ENCODE data around the gene HERC2. TPM values are rescaled to one million over a fixed set of nuclear protein-coding genes. Genes with fewer than 3 reads are reported as not detected.

The HERC2 gene
- total RNA-seq, 2 experiments from 2014 or later = 30.2 to 33.7 TPM

DNA sequence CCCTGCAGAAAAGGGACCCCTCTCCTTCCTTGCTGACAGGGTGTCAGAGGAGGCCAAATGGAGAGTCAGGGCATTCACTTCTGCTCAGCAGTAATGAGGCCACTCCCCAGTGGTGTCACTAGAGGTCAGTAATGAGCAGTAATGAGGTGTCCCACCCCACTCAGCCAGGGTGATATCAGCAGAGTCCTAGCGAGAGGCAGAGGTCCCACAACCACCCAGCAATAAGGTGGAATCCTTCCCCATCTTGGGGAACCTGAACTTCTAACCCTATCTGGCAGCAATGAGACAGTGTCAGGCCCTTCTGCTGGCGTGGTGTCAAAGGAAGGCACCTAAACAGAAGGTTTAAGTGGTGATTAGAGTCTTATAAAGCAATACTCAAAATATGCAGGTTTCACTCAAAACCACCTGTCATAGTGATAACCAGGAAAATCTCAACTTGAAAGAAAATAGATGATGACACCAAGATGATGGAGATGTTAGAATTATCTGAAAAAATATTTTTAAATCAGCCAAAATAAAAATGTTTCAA lies 235.7 kb downstream of the HERC2 start:
- H3K4me1 Mint-ChIP-seq = peaks cover 11% of the 10 kb centered on the region
- ChIA-PET CTCF (no interaction called here), POLR2A (no interaction called here)
- peaks cover 13% of the 10 kb centered on the region for H3K9me3 Mint-ChIP-seq
- peaks cover 32% of the 10 kb centered on the region for H3K27me3 Mint-ChIP-seq
- peaks cover 2% of the 10 kb centered on the region for H3K36me3 Mint-ChIP-seq (ENCODE audit: low read depth)
- no peak overlapping the region for H3K4me3 Mint-ChIP-seq
- DNase-seq = peak; percentile 57
- no peak overlapping the region for H3K27ac Mint-ChIP-seq

DNA sequence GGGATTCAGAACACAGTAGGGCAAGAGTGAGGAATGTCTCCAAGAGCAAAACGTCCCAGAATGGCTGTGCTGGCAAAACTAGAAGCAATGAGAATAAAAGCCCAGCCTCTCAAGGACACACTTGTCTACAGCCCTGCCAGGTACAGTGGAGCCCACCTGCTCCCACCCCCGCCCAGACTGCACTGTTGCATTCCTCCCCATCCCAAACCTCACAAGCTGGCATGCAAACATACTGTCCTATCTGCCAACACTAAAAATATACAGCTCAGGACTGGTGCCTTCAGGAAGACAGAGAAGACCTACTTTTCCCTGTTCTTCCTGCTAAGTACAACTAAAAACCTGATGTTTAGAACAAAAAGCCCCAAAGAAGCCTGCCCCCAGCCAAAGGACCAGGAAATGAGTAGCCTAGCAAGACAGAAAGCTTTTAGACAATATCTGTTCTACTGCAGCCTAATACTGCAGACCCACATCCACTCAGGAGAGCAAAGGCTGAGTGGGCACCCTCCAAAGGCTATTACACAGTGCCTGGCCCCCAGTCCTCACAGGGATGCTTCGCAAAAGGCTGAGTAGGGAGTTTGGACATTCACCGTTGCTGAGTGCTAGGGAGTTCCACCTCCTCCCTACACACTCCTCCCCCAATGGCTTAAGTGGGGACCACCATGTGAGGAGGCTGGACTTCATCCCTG lies 236.3 kb downstream of the HERC2 start:
- no peak for DNase-seq
- CTCF ChIA-PET = interaction anchor here (0.8 to 1.0 kb wide), 2 partner anchors 38 to 1192 kb away, joined by 3 read pairs; no protein-coding TSS in a partner anchor
- no peak overlapping the region for H3K27ac Mint-ChIP-seq
- H3K4me1 Mint-ChIP-seq = peaks cover 11% of the 10 kb centered on the region
- peaks cover 28% of the 10 kb centered on the region for H3K27me3 Mint-ChIP-seq
- H3K9me3 Mint-ChIP-seq = peaks cover 9% of the 10 kb centered on the region
- H3K36me3 Mint-ChIP-seq (ENCODE audit: low read depth) = no peaks in the 10 kb centered on the region
- POLR2A ChIA-PET = no interaction called here
- H3K4me3 Mint-ChIP-seq = no peak overlapping the region

DNA sequence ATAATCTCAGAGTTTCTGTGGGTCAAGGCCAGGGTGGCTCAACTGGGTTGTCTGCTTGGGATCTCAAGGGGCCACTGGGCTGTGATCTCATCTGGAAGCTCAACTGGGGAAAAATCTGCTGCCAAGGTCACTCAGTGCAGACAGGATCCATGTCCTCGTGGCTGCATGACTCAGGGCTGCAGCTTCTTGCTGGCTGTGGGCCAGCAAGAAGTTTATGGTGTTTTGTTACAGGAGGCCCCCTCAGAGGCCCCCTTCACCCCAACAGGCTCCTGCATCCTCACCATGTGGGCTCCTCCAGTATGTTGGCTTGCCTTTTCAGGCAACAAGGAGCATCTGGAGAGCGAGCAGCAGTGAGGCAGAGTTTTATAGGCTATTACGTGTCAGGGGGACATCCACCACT lies 237.4 kb downstream of the HERC2 start:
- Mint-ChIP-seq H3K27me3 (peaks cover 18% of the 10 kb centered on the region), H3K36me3 (ENCODE audit: low read depth) (no peaks in the 10 kb centered on the region), H3K4me3 (no peak overlapping the region), H3K9me3 (peaks cover 2% of the 10 kb centered on the region), H3K27ac (no peak overlapping the region), H3K4me1 (peaks cover 11% of the 10 kb centered on the region)
- ChIA-PET CTCF (interaction anchor here (1.0 kb wide), 1 partner anchor 37 kb away, joined by 3 read pairs; no protein-coding TSS in a partner anchor), POLR2A (no interaction called here)
- DNase-seq = no peak

DNA sequence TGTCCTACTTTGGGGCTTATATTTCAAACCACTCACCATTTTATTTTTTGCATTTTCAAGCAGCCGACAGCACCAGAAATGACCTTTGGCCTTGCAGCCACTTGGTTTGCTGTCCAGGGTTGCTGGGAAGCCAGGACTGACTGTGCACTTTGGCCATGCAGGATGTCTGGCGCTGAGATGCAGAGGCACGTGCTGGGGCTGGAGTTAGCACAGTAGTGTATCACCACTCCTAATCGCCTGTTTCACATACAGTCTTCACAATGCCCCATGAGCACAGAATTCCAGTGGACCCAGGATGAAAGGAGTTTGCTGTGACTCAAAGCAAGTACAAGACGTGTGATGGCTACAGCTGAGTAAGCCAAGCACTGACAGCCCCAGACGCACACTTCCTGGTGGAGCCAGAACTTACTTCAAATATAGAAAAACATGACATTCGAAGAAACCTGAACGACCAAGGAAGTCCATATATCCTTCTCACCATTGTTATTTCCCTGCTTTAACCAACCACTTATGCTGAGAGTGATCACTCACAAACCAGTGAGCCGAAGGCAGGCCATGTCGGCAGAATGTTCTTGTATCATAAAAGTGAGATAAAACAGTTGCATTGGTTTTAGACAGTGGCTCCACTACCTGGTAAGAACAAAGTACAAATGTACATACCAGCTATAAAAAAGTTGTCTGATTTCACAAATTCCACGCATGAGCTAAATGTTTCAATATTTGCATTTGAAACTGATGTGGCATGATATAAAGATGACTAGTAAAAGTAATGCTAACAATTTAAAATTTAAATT lies 238.9 kb downstream of the HERC2 start:
- POLR2A ChIA-PET = no interaction called here
- CTCF ChIA-PET = interaction anchor here (1.1 kb wide), 1 partner anchor 9 kb away, joined by 3 read pairs; no protein-coding TSS in a partner anchor

DNA sequence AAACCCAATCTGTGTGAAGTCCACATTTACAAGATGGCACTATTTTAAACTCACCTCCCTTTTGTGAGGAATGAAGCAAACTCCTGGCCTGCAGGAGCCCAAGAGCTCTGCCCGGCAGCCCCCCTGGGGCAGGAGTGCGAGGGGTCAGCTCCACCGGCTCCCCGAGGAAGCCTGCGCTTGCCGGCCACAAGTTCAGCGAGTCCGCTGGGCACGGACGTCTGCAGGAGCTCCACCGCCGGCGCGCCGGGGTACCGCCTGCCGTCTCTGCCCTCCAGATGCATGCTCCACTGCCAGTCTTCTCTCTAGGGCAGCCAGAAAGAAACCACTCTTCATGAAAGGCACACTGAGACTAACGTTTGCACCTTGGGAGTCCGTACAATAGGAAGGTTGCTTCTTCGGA lies 240.4 kb downstream of the HERC2 start:
- peaks cover 3% of the 10 kb centered on the region for H3K27me3 Mint-ChIP-seq
- H3K36me3 Mint-ChIP-seq (ENCODE audit: low read depth) = no peaks in the 10 kb centered on the region
- no peak overlapping the region for H3K27ac Mint-ChIP-seq

More for the DNA sequence above, 238.9 kb downstream of the HERC2 start:
- Mint-ChIP-seq H3K36me3 (ENCODE audit: low read depth) (no peaks in the 10 kb centered on the region), H3K27me3 (peaks cover 9% of the 10 kb centered on the region), H3K4me3 (no peak overlapping the region), H3K4me1 (peaks cover 11% of the 10 kb centered on the region), H3K9me3 (no peaks in the 10 kb centered on the region), H3K27ac (no peak overlapping the region)
- no peak for DNase-seq

DNA sequence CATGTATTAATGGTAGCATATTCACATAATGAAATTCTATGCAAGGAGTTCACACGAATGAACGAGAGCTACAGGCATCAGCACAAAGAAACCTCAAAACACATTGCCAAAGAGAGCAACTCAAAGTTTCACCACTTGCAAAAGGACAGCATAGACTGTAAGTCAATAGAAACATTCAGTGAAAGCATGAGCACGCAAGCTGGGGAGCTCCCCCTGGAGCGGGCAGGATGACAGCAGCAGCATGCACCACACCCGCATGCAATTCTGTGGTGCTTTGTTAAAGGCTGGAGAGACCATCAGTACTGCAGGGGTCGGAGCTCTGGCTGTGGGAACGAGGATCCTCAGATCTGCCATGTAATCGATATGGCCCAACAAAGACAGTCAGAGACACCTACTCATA lies 241.6 kb downstream of the HERC2 start:
- Mint-ChIP-seq H3K27me3 (no peaks in the 10 kb centered on the region), H3K4me1 (no peaks in the 10 kb centered on the region), H3K9me3 (no peaks in the 10 kb centered on the region), H3K36me3 (ENCODE audit: low read depth) (no peaks in the 10 kb centered on the region), H3K27ac (no peak overlapping the region), H3K4me3 (no peak overlapping the region)
- ChIA-PET CTCF (no interaction called here), POLR2A (no interaction called here)
- no peak for DNase-seq

More for the DNA sequence above, 240.4 kb downstream of the HERC2 start:
- DNase-seq = no peak
- ChIA-PET CTCF (no interaction called here), POLR2A (no interaction called here)
- Mint-ChIP-seq H3K4me3 (no peak overlapping the region), H3K9me3 (no peaks in the 10 kb centered on the region), H3K4me1 (peaks cover 4% of the 10 kb centered on the region)

DNA sequence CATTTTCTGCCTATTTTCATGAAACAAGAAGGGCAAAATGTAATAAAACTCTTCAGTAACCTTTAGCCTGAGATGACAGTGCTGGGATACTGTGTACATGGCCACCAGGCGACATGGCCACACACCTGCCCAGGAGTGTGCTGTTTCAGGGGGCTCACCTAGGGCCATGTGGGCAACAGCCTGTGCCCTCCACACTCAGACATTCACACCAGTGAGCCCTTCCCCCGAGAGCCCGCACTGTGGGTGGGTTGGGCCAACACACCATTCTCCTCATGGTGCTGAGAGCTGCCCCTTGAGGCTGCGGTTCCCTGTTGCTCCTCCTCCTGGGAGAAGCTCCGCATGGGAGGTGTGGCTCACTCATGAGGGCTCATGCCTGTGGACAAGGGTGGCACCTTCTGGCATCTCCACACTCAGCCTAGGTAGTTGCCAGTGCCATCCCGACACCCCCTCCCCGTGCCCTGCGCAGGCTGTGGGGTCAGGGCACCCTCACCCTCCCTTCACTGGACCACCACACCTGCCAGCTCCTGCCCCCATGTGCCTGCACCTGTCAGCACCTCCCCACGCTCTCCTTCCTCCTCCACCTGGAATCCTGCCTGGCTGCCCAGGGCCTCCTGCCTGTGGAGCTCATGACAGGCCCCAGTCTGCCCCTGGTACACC lies 242.5 kb downstream of the HERC2 start:
- CTCF ChIA-PET = no interaction called here

DNA sequence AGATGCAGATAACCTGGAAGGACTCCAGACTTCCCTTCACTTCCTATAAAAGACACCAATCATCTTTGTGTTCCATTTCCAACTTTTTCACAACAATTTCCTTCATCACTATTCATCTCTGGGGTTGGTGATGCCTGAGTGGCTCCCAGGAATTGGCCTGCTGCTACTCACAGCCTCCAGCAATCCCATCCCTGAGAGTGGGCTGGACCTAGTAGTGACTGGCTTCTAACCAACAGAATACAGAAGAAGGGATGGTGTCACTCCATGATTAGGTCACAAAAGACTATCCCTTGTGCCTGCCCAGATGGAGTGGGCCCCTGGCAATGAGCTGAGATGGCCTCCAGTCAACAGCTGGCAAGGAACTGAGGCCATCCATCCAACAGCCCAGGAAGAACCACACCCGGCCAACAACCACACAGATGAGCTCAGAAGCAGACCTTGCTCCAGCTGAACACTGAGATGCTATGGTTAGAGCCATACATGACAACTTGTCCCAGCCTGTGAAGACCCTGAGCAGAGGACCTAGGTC lies 243.7 kb downstream of the HERC2 start:
- no peak overlapping the region for H3K27ac Mint-ChIP-seq
- no peaks in the 10 kb centered on the region for H3K9me3 Mint-ChIP-seq
- DNase-seq = no peak
- H3K27me3 Mint-ChIP-seq = no peaks in the 10 kb centered on the region
- H3K4me1 Mint-ChIP-seq = no peaks in the 10 kb centered on the region
- no peaks in the 10 kb centered on the region for H3K36me3 Mint-ChIP-seq (ENCODE audit: low read depth)
- POLR2A ChIA-PET = no interaction called here
- no peak overlapping the region for H3K4me3 Mint-ChIP-seq
- CTCF ChIA-PET = no interaction called here

More for the DNA sequence above, 242.5 kb downstream of the HERC2 start:
- POLR2A ChIA-PET = no interaction called here
- Mint-ChIP-seq H3K4me3 (no peak overlapping the region), H3K9me3 (no peaks in the 10 kb centered on the region), H3K36me3 (ENCODE audit: low read depth) (no peaks in the 10 kb centered on the region), H3K27ac (no peak overlapping the region), H3K27me3 (no peaks in the 10 kb centered on the region), H3K4me1 (no peaks in the 10 kb centered on the region)
- DNase-seq = no peak

DNA sequence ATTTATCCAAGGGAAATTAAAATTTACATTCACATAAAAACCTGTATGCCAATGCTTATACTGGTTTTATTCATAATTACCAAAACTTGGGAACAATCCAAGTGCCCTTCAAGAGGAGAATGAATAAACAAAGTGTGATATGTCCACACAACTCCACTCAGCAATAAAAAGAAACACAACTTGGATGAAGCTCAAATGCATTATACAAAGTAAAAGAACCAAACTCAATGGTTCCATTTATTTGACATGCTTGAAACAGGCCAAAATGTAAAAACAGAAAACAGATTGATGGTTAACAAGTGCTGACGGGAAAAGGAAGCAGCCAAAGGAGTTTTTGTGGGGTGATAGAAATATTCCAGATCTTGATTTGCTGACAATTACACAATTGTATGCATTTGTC lies 246.4 kb downstream of the HERC2 start:
- ChIA-PET CTCF (no interaction called here), POLR2A (no interaction called here)
- H3K27ac Mint-ChIP-seq = no peak overlapping the region
- H3K9me3 Mint-ChIP-seq = no peaks in the 10 kb centered on the region
- H3K27me3 Mint-ChIP-seq = no peaks in the 10 kb centered on the region
- no peaks in the 10 kb centered on the region for H3K4me1 Mint-ChIP-seq
- DNase-seq = no peak
- no peaks in the 10 kb centered on the region for H3K36me3 Mint-ChIP-seq (ENCODE audit: low read depth)
- H3K4me3 Mint-ChIP-seq = no peak overlapping the region

DNA sequence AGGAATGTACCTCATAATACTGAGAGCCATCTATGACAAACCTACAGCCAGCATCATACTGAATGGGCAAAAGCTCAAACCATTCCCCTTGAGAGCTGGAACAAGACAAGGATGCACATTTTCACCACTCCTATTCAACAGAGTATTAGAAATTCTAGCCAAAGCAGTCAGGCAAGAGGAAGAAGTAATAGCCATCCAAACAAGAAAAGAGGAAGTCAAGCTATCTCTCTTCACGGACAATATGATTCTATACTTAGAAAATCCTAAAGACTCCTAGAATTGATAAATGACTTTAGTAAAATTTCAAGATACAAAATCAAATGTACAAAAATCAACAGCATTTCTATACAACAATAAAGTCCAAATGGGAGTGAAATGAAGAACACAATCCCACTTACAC lies 253.0 kb downstream of the HERC2 start:
- H3K27me3 Mint-ChIP-seq = peaks cover 12% of the 10 kb centered on the region
- H3K9me3 Mint-ChIP-seq = no peaks in the 10 kb centered on the region
- ChIA-PET POLR2A (no interaction called here), CTCF (no interaction called here)
- H3K4me1 Mint-ChIP-seq = no peaks in the 10 kb centered on the region
- H3K4me3 Mint-ChIP-seq = no peak overlapping the region
- H3K27ac Mint-ChIP-seq = no peak overlapping the region
- no peak for DNase-seq
- no peaks in the 10 kb centered on the region for H3K36me3 Mint-ChIP-seq (ENCODE audit: low read depth)

DNA sequence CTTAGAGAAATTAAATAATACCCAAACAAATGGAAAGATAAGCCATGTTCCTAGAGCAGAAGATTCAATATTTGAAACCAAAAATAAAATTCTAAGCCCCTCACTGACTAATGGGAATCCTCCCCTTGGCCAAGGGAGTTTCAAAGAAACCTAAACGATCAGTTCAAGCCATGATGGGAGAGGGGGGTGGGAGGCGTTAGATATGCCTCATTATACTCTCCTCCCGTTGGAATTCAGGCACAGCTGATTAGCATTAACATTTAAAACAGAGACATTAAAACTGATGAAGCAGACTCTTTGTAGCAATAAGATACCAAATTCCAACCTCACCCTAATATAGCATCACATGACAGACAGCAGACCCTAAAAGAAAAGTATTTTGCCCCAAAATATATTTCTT lies 255.7 kb downstream of the HERC2 start:
- no peaks in the 10 kb centered on the region for H3K9me3 Mint-ChIP-seq
- DNase-seq = no peak
- no peaks in the 10 kb centered on the region for H3K4me1 Mint-ChIP-seq
- ChIA-PET POLR2A (no interaction called here), CTCF (no interaction called here)
- H3K4me3 Mint-ChIP-seq = no peak overlapping the region
- peaks cover 12% of the 10 kb centered on the region for H3K27me3 Mint-ChIP-seq
- H3K27ac Mint-ChIP-seq = no peak overlapping the region
- no peaks in the 10 kb centered on the region for H3K36me3 Mint-ChIP-seq (ENCODE audit: low read depth)
